ENCODE measurements around the gene CDX1.
"Not testable (repeated sequence)": the region's sequence is repeated elsewhere in the genome, so short reads cannot be mapped to it uniquely, and the experiment has no call there.

Gene CDX1

DNA sequence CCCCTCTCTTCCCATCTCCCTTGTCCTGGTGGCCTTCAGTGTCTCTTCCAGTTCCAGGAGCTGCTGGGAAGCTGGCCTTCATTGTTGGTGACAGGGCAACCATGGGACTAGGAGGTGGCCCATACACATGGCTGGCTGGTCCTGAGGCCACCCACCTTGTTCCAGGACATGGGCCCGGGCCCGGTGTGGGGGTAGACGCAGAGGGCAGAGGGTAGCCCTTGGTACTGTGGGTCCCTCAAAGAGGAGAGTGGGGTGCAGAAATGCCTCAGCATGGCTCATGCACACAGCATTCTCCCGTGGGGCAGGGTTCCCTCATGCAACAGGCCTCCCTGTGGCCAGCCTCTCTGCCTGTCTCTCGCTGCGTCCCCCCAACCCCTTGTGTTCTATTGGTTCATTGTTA lies 44.1 kb downstream of the CDX1 start:
- DNase-seq: no peak

DNA sequence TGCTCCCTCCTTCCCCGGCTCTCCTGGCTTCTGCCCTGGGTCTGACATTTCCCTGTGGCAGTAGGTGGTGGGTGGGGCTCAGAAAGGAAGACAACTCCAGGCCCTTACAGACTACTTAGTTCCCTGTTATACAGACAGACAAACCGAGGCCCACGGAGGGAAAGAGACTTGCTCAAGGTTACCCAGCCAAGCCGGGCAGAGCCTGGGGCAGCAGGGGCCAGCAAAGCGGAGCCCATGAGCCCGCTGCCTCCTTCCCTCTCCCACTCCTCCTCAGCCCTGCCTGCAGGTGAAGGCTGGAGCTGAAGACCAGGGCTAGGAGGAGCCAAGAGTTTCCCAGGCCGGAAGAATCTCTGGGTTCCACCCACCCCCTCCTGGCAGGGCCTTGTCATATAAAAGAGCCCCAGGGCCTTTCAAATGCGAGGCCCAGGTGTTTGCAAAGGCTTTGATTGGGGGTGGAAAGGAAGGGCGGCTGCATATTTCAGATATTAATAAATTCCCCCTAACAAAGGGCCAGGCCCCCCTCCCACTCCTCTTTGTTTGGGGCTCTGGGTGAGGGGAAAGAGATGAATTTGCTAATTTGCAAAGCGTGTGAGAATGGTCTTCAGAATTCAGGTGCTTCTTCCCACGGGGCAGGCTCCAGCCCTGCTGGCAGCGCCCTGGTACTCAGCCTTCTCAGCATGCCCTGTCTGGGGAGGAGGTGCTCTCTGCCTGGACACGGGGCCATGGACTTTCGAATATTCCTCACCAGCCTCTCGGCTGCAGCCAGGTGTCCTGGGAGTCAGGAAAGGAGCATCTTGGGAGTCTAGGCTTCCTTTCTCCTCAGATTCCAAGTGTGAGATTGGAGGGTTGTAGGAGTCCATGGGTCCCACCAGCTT lies 44.8 kb downstream of the CDX1 start:
- no peak for DNase-seq

DNA sequence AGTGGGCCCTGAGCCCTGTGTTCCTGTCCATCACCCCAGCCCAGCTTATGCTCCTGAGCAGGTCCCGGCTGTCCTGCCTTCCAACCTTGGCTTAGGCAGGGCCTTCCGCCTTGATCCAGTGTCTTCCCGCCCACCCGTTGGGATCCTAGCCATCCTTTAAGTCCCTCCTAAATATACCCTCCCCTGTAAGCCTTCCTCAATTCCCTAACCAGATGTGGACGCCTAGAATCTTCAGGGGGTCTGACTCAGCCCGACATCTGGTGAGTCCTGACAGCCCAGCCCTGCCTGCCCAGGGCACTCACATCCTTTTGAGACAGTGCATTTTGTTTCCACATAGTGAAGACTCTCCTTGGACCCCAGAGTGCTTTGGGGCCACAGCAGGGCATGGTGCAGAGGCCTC lies 47.0 kb downstream of the CDX1 start:
- DNase-seq: no peak

DNA sequence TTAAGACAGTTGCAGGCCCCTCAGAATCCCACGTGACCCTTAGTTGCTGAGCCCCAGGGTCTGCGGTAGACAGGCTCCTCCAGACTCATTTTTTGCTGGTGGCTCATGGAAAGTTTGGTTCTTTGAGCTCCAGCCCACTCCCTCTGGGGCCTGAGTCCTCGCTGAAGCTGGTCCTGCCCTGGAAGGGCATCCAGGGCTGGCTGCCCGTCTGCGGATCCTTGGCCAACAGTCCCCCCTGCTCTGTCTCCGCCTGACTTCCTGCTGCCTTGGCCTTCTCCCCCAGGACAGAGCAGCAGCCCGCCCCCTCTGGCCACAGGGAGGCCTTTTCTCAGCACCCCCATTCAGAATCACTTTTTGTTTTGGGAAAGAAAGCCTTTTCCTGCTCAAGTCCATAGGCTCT lies 47.7 kb downstream of the CDX1 start:
- DNase-seq: no peak

DNA sequence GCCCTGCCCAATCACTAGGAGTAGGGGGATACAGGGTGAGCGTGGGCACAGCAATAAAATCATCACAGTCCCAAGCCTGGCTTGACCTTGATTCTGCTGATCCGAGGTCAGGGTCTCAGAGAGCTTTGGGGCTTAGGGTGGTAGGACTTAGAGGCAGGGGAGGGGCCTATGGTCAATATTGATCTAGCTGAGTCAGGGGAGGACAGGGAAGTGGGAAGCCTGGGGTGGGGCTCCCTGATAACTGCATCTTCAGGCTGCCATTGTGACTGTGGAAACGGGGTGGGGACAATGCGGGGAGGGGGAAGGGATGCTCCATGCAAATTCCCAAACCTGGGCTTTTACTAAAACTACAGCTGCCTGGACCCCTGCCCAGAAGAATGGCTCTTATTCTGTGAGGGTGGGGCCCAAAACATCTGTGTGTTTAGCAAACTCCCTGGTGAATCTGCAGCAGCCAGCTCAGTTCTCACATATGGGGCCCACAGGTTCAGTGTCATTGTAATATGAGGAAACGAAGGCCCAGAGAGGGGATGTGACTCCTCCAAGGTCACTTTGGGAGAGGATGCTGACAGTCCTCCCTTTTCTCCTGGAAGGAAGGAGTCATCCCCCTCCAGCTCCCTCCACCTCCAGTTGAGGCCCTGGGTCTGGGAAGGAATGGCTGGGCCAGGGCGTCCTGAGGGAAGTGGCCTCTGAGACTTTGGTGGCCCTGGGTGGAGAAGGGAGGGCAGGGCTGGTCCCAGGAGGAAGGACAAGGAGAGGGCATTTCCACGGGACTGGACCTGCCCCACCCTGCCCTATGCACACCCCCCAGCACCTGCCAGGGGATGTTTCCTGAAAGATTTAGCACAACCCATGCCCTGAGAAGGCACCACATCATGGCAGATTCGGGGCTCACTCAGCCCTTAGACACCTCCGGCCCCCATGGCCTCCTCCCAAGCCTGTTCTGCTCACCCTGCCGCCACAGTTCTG lies 49.7 kb downstream of the CDX1 start:
- no peak for DNase-seq

DNA sequence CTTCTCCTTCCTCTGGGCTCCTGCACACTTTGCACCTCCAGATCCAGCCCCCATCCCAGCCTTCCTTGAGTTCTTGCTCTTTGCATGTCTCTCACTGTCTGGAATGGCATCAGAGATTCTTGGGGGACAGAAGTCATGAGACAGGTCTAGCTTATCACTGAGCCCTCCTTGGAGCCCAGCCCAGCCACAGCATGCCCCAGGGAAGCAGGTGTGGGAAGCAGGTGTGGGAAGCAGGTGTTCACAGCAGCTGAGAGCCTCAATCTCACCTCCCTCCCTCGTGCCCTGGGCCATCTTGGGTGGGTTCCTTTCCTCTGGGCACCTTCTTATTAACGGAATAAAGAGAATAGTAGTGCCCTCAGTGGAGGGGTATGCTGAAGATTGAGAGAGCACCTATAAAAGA lies 50.5 kb downstream of the CDX1 start:
- no peak for DNase-seq

DNA sequence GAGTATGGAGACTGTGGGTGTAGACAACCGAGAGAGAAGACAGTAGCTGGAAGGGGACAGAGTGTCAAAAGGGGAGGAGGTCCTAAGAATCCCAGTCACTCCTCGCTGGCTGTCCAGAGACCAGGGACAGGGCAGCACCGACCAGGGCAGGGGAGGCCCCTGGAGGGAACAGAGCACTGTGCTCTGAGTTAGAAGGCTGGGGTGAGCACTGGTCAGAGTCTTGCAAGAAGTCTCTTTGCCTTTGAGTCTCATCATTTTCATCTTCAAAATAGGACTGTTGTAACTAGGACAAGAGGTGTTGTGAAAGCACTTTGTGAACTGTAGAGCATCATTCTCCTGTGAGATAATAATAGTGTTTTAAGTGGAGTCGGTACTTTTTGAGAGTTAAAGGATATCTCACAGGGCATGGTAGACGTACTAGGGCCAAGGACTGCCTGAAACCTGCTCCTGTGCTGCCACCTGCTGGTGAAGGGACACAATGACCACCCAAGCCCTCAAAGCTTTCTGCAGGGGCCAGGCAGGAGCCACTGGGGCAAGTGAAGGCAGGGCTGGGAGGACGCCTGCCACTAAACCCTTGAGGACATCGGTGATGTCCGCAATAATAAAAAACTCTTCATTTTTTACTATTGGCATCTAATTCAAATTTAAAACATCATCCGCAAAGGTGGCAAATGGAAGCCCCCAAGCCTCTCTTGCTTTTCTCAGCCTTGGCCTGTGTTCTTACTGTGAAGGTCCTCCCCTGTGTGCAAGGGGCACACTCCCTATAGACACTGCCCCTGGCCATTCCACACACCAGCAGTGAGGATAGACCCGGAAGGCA lies 51.5 kb downstream of the CDX1 start:
- peak; percentile 69 to 71 for DNase-seq

DNA sequence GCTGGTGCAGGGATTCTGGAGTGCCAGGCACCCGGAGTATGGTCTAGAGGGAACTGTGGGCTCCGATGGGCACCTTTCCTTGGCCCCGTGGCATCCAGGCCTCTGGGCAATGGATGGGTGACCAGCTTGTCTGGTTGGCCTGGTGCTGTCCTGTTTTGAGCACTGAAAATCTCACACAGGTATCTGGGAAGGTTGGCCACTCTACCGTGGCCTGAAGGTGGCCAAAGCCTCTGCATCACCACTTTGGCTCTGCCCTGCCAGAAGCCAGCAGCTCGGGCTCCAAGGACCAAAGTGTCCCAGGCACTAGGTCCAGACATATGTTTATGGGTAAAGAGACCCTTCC lies 52.1 kb downstream of the CDX1 start:
- no peak for DNase-seq

DNA sequence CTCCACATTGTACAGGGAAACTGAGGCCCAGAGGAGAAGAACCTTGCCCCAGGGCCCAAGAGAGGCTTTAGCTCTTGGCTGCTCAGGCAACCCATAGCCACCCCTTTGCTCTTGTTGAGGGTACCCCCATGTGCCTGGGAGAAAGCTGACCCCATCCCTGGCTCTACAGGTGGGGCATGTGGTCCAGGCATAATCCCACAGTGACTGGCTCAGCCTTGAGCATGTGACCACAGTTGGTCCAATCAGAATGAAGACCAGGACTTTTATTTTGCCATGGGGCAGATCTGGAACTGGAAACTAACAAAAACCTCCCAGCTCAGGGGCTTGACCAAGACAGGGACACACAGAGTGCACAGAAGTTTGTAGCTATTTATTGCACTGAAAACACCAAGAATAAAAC lies 52.6 kb downstream of the CDX1 start:
- DNase-seq: no peak

DNA sequence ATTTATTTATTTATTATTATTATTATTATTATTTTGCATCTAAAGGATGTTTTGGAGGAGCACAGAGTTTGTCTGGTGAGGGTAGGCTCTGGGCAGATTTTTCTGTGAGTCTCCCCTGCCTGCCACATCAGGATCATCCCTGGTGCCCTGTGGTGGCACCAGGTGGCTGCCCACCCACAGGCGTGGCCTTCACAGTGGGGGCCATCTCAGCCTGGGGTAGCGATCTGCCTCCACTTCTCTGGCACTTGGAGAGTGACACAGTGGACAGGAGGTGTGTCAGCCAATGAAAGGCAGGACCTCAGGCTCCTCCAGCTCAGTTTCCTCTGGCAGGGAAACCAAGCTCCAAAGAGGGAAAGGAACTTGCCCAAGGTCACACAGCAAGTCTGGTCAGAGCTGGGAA lies 53.3 kb downstream of the CDX1 start:
- no peak for DNase-seq

DNA sequence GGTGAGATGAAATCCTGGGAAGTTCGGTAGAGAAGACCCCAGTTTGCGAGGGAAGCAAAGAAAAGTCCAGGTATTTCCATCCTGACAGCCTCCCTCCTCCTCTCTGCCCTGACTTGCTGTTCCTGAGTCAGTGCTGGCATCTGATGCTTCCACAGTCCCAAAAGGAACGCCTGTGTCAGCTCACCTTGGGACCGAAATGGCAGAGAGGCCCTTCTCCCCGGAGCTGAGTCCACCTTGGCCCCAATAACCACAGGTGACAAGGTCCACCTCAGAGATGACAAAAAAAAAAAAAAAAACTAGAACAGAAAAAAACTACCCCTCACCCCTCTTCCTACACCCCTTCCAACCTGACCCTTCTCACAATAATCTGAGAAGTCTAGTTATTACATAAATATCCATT lies 54.9 kb downstream of the CDX1 start:
- no peak for DNase-seq

DNA sequence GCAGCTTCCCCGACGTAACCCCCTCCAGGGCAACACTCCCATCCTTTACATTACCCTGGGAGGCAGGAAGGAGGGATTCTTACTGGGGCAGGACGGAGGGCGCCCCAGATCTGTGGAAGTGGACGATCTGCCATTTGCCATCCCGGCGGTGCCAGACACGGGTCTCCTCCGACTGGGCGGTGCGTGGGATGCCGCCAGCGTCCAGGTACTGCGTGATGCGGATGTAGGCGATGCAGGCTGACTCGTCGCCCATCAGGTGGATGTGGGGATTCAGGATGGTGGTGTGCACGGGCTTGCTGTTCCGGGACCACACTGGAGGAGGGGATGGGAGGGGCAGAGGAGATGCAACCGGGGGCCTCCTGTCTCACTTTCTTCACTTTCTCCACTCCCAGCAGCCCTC lies 56.3 kb downstream of the CDX1 start:
- DNase-seq: no peak

DNA sequence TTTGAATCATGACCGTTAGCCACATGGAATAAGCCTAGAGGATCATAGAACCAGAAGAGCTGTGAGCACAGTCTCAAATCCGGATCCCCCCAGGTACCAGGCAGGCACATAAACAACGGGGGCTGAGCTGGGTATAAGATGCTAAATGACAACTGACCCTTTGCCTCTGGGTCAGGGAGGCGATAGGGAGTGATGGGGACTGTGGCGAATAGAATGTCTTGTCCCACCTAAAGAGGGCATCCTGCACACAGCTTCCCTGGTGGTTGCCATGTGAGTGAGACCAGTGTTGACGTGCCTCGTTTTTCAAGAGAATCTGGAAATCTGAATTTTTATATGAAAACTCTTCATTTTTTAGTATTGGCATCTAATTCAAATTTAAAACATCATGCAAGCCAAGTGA lies 56.9 kb downstream of the CDX1 start:
- DNase-seq: no peak

DNA sequence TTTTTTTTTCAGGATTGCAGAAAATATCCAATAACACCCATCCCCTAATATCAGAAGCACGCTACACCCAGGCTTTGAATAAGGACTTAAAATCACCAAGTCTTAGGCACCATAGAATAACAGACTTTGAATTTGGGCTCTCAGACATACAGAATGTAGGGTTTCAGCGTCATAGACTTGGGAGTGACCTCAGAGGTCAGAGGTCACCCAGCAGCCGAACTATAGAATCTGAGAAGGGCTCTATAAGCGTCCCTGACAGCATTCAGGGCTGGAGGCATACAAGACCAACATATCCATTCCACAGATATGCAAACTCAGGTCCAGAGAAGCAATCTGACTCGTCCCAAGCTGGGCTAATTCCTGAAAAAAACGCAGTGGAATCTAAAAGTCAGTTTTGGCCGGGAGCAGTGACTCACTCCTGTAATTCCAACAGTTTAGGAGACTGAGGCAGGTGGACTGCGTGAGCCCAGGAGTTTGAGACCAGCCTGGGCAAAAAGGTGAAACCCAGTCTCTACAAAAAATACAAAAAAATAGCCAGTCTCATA lies 58.0 kb downstream of the CDX1 start:
- no peak for DNase-seq

DNA sequence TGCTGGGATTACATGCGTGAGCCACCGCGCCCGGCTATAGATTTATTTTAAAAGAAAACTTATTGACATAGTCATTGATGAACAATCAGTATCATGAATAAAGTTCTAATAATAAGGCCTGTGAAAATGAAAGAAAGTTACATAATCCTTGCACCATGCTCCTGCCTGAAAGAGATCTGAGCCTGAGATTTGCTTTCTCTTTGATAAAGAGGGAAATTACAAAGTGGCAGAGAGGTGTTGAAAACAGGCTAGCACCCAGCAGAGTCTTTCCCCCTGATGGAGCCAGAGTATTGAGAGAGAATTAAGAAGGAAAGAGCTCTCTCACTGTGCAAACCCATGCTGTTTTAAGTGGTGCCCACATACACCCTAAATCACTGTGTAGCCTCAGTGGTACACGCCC lies 60.5 kb downstream of the CDX1 start:
- no peak for DNase-seq

DNA sequence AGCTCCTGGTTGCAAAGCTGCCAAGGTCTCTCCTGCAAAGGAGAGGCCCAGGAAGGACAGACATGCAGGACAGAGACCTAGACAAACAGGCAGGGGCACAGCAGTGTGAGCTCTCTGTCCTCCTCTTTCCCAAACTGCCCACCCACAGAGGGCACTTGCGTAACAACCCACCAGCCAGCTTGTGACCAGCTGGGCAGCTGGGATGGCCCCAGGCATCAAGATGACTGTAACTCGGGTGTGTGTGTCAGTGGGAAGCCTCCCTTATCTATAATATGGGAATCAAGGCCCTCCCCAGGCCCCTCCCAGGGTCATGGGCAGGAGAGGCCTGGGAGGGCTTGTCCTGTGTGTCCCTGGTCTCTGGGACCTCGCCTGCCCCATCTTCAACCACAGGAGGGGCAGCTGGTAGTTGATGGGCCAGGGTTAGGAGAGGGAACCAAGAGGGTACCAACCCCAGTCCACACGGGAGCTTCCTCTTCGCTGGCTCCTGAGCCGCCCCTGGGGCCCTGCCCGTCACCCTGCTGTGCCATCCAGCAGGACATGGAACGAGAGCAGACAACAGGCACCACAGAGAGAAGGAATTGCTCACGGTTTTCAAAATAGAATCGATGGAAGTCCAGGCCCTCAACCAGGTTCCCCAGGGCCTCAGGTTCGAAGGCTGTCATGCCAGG lies 61.2 kb downstream of the CDX1 start:
- DNase-seq: no peak

DNA sequence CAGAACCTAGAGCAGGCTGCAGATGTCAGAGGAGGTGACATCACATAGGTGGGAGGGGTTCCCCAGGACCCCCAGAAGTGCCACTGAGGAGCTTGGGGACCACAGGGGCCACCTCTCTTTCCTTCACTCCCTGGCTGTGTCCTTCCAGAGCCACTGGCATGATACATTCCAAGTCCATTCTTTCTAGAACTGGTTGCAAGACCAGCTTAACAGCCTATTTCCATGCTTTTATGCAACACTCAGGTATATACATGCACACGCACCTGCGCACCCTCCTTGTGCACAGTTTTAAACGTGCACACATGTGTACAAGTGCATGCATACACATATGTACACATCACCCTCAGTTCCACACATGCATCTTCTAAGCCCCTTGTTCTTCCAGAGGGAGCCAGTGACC lies 63.0 kb downstream of the CDX1 start:
- no peak for DNase-seq

DNA sequence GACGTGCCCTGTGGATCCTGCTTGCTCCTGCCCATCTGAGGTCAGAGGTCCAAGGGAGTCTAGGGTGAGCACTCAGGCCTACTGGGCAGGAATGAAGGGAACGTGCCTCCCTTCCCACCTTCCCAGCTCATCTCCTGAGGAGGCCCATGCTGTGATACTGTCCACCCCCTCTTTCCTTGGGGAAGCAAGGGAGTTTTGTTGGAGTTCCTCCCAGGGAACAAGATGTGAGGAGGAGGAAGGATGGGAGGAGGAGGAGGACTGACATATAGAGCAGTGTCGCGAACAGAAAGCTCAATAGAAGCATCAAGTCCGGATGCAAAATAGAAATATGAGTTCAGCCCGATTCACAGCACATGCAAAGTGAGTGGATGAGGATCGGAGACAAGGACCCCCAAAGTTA lies 64.3 kb downstream of the CDX1 start:
- DNase-seq: no peak

DNA sequence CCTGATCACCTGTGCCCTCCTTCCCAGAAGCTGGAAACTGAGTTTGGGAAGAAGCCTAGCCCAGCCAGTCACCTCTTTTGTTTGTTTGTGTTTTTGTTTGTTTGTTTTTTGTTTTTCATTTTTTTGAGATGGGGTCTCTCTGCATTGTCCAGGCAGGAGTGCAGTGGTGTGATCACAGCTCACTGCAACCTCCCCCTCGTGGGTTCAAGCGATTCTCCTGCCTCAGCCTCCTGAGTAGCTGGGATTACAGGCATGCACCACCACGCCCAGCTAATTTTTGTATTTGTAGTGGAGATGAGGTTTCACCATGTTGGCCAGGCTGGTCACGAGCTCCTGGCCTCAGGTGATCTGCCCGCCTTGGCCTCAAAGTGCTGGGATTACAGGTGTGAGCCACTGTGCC lies 67.1 kb downstream of the CDX1 start:
- not testable (repeated sequence) for DNase-seq
